Fibroblast of skin of left biceps (primary cell): ENCODE results near the gene PMVK.
A peak's percentile ranks its signal among the peaks of the same experiment; 100 is the strongest.

ENCODE experiments used
- DNase-seq, 2 experiments: peaks; one replicate each; pipeline ENCODE4 v3.0.0-alpha.2; 2013; ENCODE audit warnings: low read depth in 2 of 2

The PMVK gene

GRCh38 chr1:154967331-154967950 lies 30.9 kb upstream of the PMVK start:
- DNase-seq = no peak

- DNase-seq = no peak
Observed at GRCh38 chr1:154966111-154966510, 29.6 kb upstream of the PMVK start.

- DNase-seq = no peak
Observed at GRCh38 chr1:154964359-154964758, 27.8 kb upstream of the PMVK start.

GRCh38 chr1:154963643-154964042 lies 27.1 kb upstream of the PMVK start:
- no peak for DNase-seq

- DNase-seq = no peak
Observed at GRCh38 chr1:154962795-154963330, 26.3 kb upstream of the PMVK start.

GRCh38 chr1:154962156-154962749 lies 25.7 kb upstream of the PMVK start:
- no peak for DNase-seq

GRCh38 chr1:154961207-154962155 lies 25.0 kb upstream of the PMVK start, which contains the start of gene PYGO2:
Gene PYGO2, minus strand, starts transcription at chr1:154961782. Its CDS starts 206 bp downstream, at chr1:154961576.
- peak in 1 of 2 experiments; percentile 34 for DNase-seq

- no peak for DNase-seq
Observed at GRCh38 chr1:154960446-154961136, 24.1 kb upstream of the PMVK start.

- no peak for DNase-seq
Observed at GRCh38 chr1:154959426-154959780, 22.9 kb upstream of the PMVK start.

GRCh38 chr1:154958681-154959425 lies 22.3 kb upstream of the PMVK start:
- no peak for DNase-seq

- no peak for DNase-seq
Observed at GRCh38 chr1:154958036-154958435, 21.5 kb upstream of the PMVK start.

- DNase-seq = no peak
Observed at GRCh38 chr1:154957091-154957657, 20.7 kb upstream of the PMVK start.

GRCh38 chr1:154956544-154956941 lies 20.0 kb upstream of the PMVK start:
- DNase-seq = no peak

- DNase-seq = peak; percentile 74 to 77
Observed at GRCh38 chr1:154955718-154956543, 19.4 kb upstream of the PMVK start, which contains the start of gene PBXIP1. Gene PBXIP1, minus strand, starts transcription at chr1:154956099. Its CDS starts 2,378 bp downstream, at chr1:154953721.

GRCh38 chr1:154955039-154955717 lies 18.7 kb upstream of the PMVK start:
- DNase-seq = no peak

- no peak for DNase-seq
Observed at GRCh38 chr1:154954541-154954940, 18.0 kb upstream of the PMVK start.

GRCh38 chr1:154953611-154954038 lies 17.1 kb upstream of the PMVK start:
- no peak for DNase-seq

- DNase-seq = no peak
Observed at GRCh38 chr1:154952664-154953063, 16.1 kb upstream of the PMVK start.
